ENCODE results near the gene GPATCH3. TPM values are rescaled to one million over a fixed set of nuclear protein-coding genes. Genes with fewer than 3 reads are reported as not detected.

The GPATCH3 gene
- total and polyA plus RNA-seq, 2 of the 4 experiments (the other 2 are of a cell fraction), result 5.2 to 8.0 TPM

DNA sequence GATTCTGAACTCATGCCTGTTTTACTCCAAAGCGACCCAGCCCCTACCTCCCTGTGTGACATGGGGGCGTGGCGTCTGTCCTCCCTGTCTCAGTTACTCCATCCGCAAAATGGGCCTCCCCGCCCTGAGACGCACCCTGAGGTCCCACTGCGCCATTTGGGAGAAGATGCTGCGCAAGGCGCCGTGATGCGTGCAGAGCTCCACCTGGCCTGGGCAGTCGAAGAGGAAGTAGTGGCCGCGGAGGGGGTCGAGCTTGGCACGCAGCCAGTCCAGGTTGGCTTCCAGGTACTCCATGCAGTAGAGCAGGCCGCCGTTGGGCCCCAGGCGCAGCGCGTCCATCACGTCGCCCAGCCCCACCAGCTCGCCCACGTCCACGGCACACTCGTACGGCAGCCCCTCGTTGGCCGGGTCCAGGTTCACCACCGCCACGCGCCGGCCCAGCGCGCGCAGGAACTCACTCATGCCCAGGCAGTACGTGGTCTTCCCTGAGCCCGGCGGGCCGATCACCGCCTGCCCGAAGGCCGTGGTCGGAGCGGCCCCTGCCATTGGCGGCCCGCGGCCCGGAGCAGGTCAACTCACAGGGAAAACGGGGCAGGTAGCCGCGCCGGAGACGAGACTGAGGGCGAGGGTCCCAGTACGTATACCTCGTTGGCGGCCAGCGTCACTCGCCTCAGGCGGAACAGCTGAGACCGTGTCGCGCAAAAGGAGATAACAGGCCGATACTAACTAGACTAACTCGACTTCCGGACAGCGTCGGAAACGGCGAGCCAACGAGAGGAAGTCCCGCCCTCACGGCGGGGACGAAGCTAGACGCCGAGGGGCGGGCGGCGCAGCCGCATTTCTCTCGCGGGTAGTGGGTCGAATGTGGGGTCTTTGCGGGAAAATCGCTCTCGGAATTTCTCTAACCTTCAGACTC lies 10.5 kb downstream of the GPATCH3 start, which contains the start of gene GPN2:
GPN2 (minus strand) TSS at position 733 of the 916 bp plus-strand sequence; CDS start at position 546, 187 bp downstream.
- in situ Hi-C loops (cut with MboI; ENCODE audit: low sequenced_read_pairs) (no loop called here), dilution Hi-C loops (cut with HindIII; ENCODE audit: low sequenced_read_pairs, unreplicated experiment) (no loop called here), intact Hi-C loops (cut with micrococcal nuclease) (no loop called here)
- ChIA-PET POLR2A (ENCODE audit: unreplicated experiment) (interaction anchor here (0.5 to 1.1 kb wide), 5 partner anchors 11 to 853 kb away, joined by 3 to 7 read pairs (median 3); partner anchors contain the start of gene GPATCH3), CTCF (interaction anchor here (0.6 kb wide), 1 partner anchor 107 kb away, joined by 3 read pairs; no protein-coding TSS in a partner anchor)
- TF ChIP-seq MXI1 (IDR thresholded peaks at IDR 0.05; ENCODE audit: borderline replicate concordance, low read depth, low read length) (peak; percentile 71; the same call in 1 of the 2 replicates), CEBPB (IDR thresholded peaks at IDR 0.05; ENCODE audit: low read depth, low read length) (no peak), ELK1 (IDR thresholded peaks at IDR 0.05; ENCODE audit: borderline replicate concordance, low read depth, low read length) (no peak), RAD21 (IDR thresholded peaks at IDR 0.05; ENCODE audit: low read length) (no peak), MAFK (IDR thresholded peaks at IDR 0.05; ENCODE audit: low read depth, low read length) (no peak), POLR2A (IDR thresholded peaks at IDR 0.05; ENCODE audit: low read depth, low read length) (peak; percentile 84), CHD1 (IDR thresholded peaks at IDR 0.05; ENCODE audit: low read depth, low read length) (no peak), FOS (IDR thresholded peaks at IDR 0.05; ENCODE audit: low read depth, low read length) (no peak), RCOR1 (IDR thresholded peaks at IDR 0.05; ENCODE audit: insufficient replicate concordance, low read length) (no peak)
- TF ChIP-seq, protein P1, sequence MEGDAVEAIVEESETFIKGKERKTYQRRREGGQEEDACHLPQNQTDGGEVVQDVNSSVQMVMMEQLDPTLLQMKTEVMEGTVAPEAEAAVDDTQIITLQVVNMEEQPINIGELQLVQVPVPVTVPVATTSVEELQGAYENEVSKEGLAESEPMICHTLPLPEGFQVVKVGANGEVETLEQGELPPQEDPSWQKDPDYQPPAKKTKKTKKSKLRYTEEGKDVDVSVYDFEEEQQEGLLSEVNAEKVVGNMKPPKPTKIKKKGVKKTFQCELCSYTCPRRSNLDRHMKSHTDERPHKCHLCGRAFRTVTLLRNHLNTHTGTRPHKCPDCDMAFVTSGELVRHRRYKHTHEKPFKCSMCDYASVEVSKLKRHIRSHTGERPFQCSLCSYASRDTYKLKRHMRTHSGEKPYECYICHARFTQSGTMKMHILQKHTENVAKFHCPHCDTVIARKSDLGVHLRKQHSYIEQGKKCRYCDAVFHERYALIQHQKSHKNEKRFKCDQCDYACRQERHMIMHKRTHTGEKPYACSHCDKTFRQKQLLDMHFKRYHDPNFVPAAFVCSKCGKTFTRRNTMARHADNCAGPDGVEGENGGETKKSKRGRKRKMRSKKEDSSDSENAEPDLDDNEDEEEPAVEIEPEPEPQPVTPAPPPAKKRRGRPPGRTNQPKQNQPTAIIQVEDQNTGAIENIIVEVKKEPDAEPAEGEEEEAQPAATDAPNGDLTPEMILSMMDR (conservative IDR thresholded peaks at IDR 0.05; ENCODE audit: low read depth, low read length), result no peak
- TF ChIP-seq, protein P2, sequence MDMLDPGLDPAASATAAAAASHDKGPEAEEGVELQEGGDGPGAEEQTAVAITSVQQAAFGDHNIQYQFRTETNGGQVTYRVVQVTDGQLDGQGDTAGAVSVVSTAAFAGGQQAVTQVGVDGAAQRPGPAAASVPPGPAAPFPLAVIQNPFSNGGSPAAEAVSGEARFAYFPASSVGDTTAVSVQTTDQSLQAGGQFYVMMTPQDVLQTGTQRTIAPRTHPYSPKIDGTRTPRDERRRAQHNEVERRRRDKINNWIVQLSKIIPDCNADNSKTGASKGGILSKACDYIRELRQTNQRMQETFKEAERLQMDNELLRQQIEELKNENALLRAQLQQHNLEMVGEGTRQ (IDR thresholded peaks at IDR 0.05; ENCODE audit: low read depth, low read length), result no peak
- H2AFZ ChIP-seq (replicated peaks; ENCODE audit: low read length, poor library complexity), result peak within 1 kb of the TSS; percentile 99
- peak within 1 kb of the TSS; percentile 91 for H3K14ac ChIP-seq (replicated peaks; ENCODE audit: low read depth, low read length)
- peak within 1 kb of the TSS; percentile 76 for H2AK5ac ChIP-seq (ENCODE audit: low read depth, low read length)
- H3K23ac ChIP-seq (ENCODE audit: low read depth, low read length), result peak within 1 kb of the TSS; percentile 76
- peaks cover 54% of the 10 kb centered on the region for H3K36me3 ChIP-seq (ENCODE audit: control insufficient read depth, insufficient read depth, low read length)
- peak within 1 kb of the TSS; percentile 88 for H2BK5ac ChIP-seq (ENCODE audit: low read depth, low read length, poor library complexity, severe bottlenecking)
- peaks cover 4% of the 10 kb centered on the region; the same call in 1 of the 2 replicates for H3K9me1 ChIP-seq (ENCODE audit: insufficient read depth, low read length)
- peak within 1 kb of the TSS; percentile 91 for H3K4me3 ChIP-seq (ENCODE audit: insufficient read depth, low read depth, low read length)
- peak within 1 kb of the TSS; percentile 95 for H2AK9ac ChIP-seq (replicated peaks; ENCODE audit: low read depth, low read length, poor library complexity)
- H2BK20ac ChIP-seq (ENCODE audit: low read depth, low read length), result no peak within 1 kb of the TSS
- peak within 1 kb of the TSS; percentile 86 for H4K91ac ChIP-seq (ENCODE audit: insufficient read depth, low read depth, low read length)
- no peak within 1 kb of the TSS for H2BK120ac ChIP-seq (ENCODE audit: low read depth, low read length)
- WGBS, 2 experiments (ENCODE audit: extremely low coverage in 2 of 2, insufficient read length in 1 of 2), result 2% methylated on average over 47 of the region's 89 CpGs; no CpG with 5 or more reads in 1 of the 2 experiments
- H3K27ac ChIP-seq (ENCODE audit: insufficient read depth, low read length), result peak within 1 kb of the TSS; percentile 77
- BruUV-seq (replicated peaks), result TSS peak; percentile 70
- H3K56ac ChIP-seq (ENCODE audit: extremely low read depth, insufficient read depth, low read length), result peak within 1 kb of the TSS; percentile 71; the same call in 1 of the 2 replicates
- H3K4ac ChIP-seq (ENCODE audit: low read depth, low read length), result peak within 1 kb of the TSS; percentile 95
- no peaks in the 10 kb centered on the region for H3K27me3 ChIP-seq (ENCODE audit: control insufficient read depth, insufficient read depth, low read length)
- H3K9ac ChIP-seq (ENCODE audit: low read depth, low read length), result peak within 1 kb of the TSS; percentile 71
- DNase-seq, result peak; percentile 72
- peak within 1 kb of the TSS; percentile 14; the same call in 1 of the 2 replicates for H3K18ac ChIP-seq (ENCODE audit: low read depth, low read length)
- H3K4me1 ChIP-seq (ENCODE audit: control insufficient read depth, insufficient read depth, low read length), result peaks cover 10% of the 10 kb centered on the region
- peak; percentile 96 for ATAC-seq (ENCODE audit: low read depth)
- H2BK15ac ChIP-seq (ENCODE audit: low read depth, low read length), result no peak within 1 kb of the TSS
- H3K4me2 ChIP-seq (ENCODE audit: low read depth, low read length), result peak within 1 kb of the TSS; percentile 98
- peak within 1 kb of the TSS; percentile 89 for H4K5ac ChIP-seq (ENCODE audit: low read depth, low read length)
- no peaks in the 10 kb centered on the region for H3K9me3 ChIP-seq (ENCODE audit: control insufficient read depth, insufficient read depth, low read length)
- H3K79me1 ChIP-seq (ENCODE audit: low read depth in 1 of 2, low read length in 2 of 2), result peaks cover 14 to 42% of the 10 kb centered on the region in 2 experiments
- H4K20me1 ChIP-seq (ENCODE audit: insufficient read depth, low read length), result peaks cover 6% of the 10 kb centered on the region
- H4K8ac ChIP-seq (ENCODE audit: low read depth in 2 of 2, low read length in 2 of 2), result peak within 1 kb of the TSS; percentile 94 to 99

Data from IMR-90 (cell line).